ENCODE results near the gene DCC.

- TF ChIP-seq EZH2 (IDR thresholded peaks at IDR 0.05; ENCODE audit: low read length) (no peak), CTCF (optimal IDR thresholded peaks at IDR 0.05 in 1 of 3, IDR thresholded peaks at IDR 0.05 in 1 of 3, conservative IDR thresholded peaks at IDR 0.05 in 1 of 3; ENCODE audit: extremely low read depth in 1 of 3, insufficient read depth in 2 of 3, low read length in 3 of 3) (no peak)
Observed at GRCh38 chr18:53467756-53468155, 1127.8 kb downstream of the DCC start.

Measured in keratinocyte (primary cell).